Stimulated activated CD8-positive, alpha-beta memory T cell treated with anti-CD3 and anti-CD28 coated beads, Interleukin-15, amount 100 ng/mL, for 24 hours (primary cell): Measurements from ENCODE around the gene PPP1R3E.

Experiments
- DNase-seq: peaks from one replicate; pipeline ENCODE4 v3.0.0-alpha.2; 2020; ENCODE audit warnings: low read depth

Gene PPP1R3E

GRCh38 chr14:23248601-23249000 lies 54.1 kb downstream of the PPP1R3E start:
- no peak for DNase-seq
